IPS-18c (cell line): ENCODE data around the gene ARHGEF1.

Experiments used
- H3K4me3 ChIP-seq: 2 replicates; pipeline ENCODE4 v1.7.0; 2013; ENCODE audit warnings: low read depth, mild to moderate bottlenecking, low read length, moderate library complexity; ENCODE audit not compliant: insufficient read depth
- H3K9me3 ChIP-seq: one replicate; pipeline ENCODE4 v1.6.1; 2013; ENCODE audit warnings: mild to moderate bottlenecking, low read length, moderate library complexity; ENCODE audit not compliant: control insufficient read depth, insufficient read depth

ARHGEF1 gene

GRCh38 chr19:41918653-41919244, 35.8 kb downstream of the ARHGEF1 start:
- Histone ChIP-seq H3K9me3 (no peaks in the 10 kb centered on the region), H3K4me3 (no peak overlapping the region)

GRCh38 chr19:41919948-41920712, 37.1 kb downstream of the ARHGEF1 start:
- Histone ChIP-seq H3K9me3 (no peaks in the 10 kb centered on the region), H3K4me3 (no peak overlapping the region)

GRCh38 chr19:41920882-41921576, 38.0 kb downstream of the ARHGEF1 start:
- Histone ChIP-seq H3K4me3 (no peak overlapping the region), H3K9me3 (no peaks in the 10 kb centered on the region)

GRCh38 chr19:41921577-41922576, 38.9 kb downstream of the ARHGEF1 start:
- no peak overlapping the region for H3K4me3 ChIP-seq
- H3K9me3 ChIP-seq = no peaks in the 10 kb centered on the region

GRCh38 chr19:41922585-41922984, 39.6 kb downstream of the ARHGEF1 start:
- Histone ChIP-seq H3K9me3 (no peaks in the 10 kb centered on the region), H3K4me3 (no peak overlapping the region)

- H3K9me3 ChIP-seq = no peaks in the 10 kb centered on the region
- H3K4me3 ChIP-seq = no peak overlapping the region
Measured at GRCh38 chr19:41923045-41923788, 40.2 kb downstream of the ARHGEF1 start.

GRCh38 chr19:41924151-41925145, 41.5 kb downstream of the ARHGEF1 start:
- Histone ChIP-seq H3K9me3 (no peaks in the 10 kb centered on the region), H3K4me3 (no peak overlapping the region)

GRCh38 chr19:41925208-41926003, 42.4 kb downstream of the ARHGEF1 start:
- Histone ChIP-seq H3K4me3 (no peak overlapping the region), H3K9me3 (no peaks in the 10 kb centered on the region)

GRCh38 chr19:41926028-41926762, 43.2 kb downstream of the ARHGEF1 start:
- H3K4me3 ChIP-seq = no peak overlapping the region

GRCh38 chr19:41926763-41927496, 43.9 kb downstream of the ARHGEF1 start:
- H3K4me3 ChIP-seq = 0 out of 2 replicates have a peak overlapping the region, but pooled peaks have one; percentile 24

More at GRCh38 chr19:41926028-41926762, 43.2 kb downstream of the ARHGEF1 start:
- H3K9me3 ChIP-seq = no peaks in the 10 kb centered on the region

GRCh38 chr19:41927497-41928192, 44.7 kb downstream of the ARHGEF1 start:
- Histone ChIP-seq H3K4me3 (peak overlapping the region; percentile 45), H3K9me3 (no peaks in the 10 kb centered on the region)

More at GRCh38 chr19:41926763-41927496, 43.9 kb downstream of the ARHGEF1 start:
- no peaks in the 10 kb centered on the region for H3K9me3 ChIP-seq

GRCh38 chr19:41928221-41928683, 45.3 kb downstream of the ARHGEF1 start, which contains the start of gene ERFL:
Gene ERFL, minus strand, starts transcription at chr19:41928449. Its CDS starts 15,530 bp downstream, at chr19:41912919.
- no peaks in the 10 kb centered on the region for H3K9me3 ChIP-seq
- H3K4me3 ChIP-seq = peak within 1 kb of the TSS; percentile 45
